Gastroesophageal sphincter (tissue), 4 donors: ENCODE measurements around the gene SCN11A. TPM values are rescaled to one million over a fixed set of nuclear protein-coding genes. Genes with fewer than 3 reads are reported as not detected.
A peak's percentile ranks its signal among the peaks of the same experiment; 100 is the strongest.
"Not testable (repeated sequence)": the region's sequence is repeated elsewhere in the genome, so short reads cannot be mapped to it uniquely, and the experiment has no call there.

Experiments
- ATAC-seq: fragments of 150-250 bp; one replicate; pipeline ENCODE4 v1.9.1; 2016; ENCODE audit warnings: mild to moderate bottlenecking, moderate library complexity
- H3K27ac ChIP-seq, 4 donors: fragments of 200-600 bp; sonication (generic) in 3 of 4; 1 replicate in 3 of 4; 2 replicates in 1 of 4; pipeline ENCODE4 v1.5.1; 2016 to 2019
- H3K27me3 ChIP-seq: fragments of 200-600 bp; sonication (generic); one replicate; pipeline ENCODE4 v1.5.1; 2019
- H3K36me3 ChIP-seq, 2 donors: fragments of 200-600 bp; sonication (generic); one replicate each; pipeline ENCODE4 v1.5.1; 2019; ENCODE audit warnings: control low read depth in 1 of 2
- H3K4me1 ChIP-seq, 3 donors: fragments of 200-600 bp; sonication (generic); 1 replicate in 2 of 3; 2 replicates in 1 of 3; pipeline ENCODE4 v1.5.1; 2016 to 2019; ENCODE audit warnings: control low read depth in 2 of 3
- H3K4me3 ChIP-seq, 2 donors: fragments of 200-600 bp; sonication (generic); one replicate each; pipeline ENCODE4 v1.5.1; 2019; ENCODE audit warnings: mild to moderate bottlenecking in 1 of 2, moderate library complexity in 1 of 2
- H3K9me3 ChIP-seq, 3 donors: fragments of 200-600 bp; sonication (generic); one replicate each; pipeline ENCODE4 v1.5.1; 2017 to 2019; ENCODE audit warnings: control low read depth in 2 of 3
- CTCF ChIP-seq, 4 experiments: fragments of 200-600 bp in 2 of 4; fragments of 450-650 bp in 2 of 4; sonication (generic) in 1 of 4; IDR thresholded peaks; one replicate each; pipeline ENCODE4 v1.5.1; 2017 to 2019; ENCODE audit warnings: antibody characterized with exemption in 4 of 4, mild to moderate bottlenecking in 2 of 4, moderate library complexity in 2 of 4
- EP300 ChIP-seq: sonication (generic); formaldehyde crosslinking; IDR thresholded peaks from one replicate; pipeline ENCODE4 v1.6.1; 2017; ENCODE audit warnings: antibody characterized with exemption, mild to moderate bottlenecking
- POLR2A ChIP-seq, 2 donors: fragments of 450-650 bp; IDR thresholded peaks; one replicate each; pipeline ENCODE4 v1.6.1; 2017; ENCODE audit warnings: antibody characterized with exemption in 2 of 2, mild to moderate bottlenecking in 2 of 2, moderate library complexity in 1 of 2
- POLR2AphosphoS5 ChIP-seq: sonication (generic); formaldehyde crosslinking; IDR thresholded peaks from one replicate; pipeline ENCODE4 v1.6.1; 2017; ENCODE audit warnings: antibody characterized with exemption
- WGBS, 2 donors: methylation state at CpG; one replicate each; pipeline ENCODE4 v1.1.5; 2018; ENCODE audit warnings: low coverage in 1 of 2; 5-methylcytosine and 5-hydroxymethylcytosine counted together
- total RNA-seq, 4 donors: library from RNA; depleted of rRNA; stranded (reverse); fragments of >200 nt; gene quantifications; one replicate each; pipeline ENCODE4 v1.1.0, GENCODE V29; 2016

Gene SCN11A
- total RNA-seq, 4 donors from 2014 or later: 0.15 to 0.57 (median 0.27) TPM; not detected in 1

DNA sequence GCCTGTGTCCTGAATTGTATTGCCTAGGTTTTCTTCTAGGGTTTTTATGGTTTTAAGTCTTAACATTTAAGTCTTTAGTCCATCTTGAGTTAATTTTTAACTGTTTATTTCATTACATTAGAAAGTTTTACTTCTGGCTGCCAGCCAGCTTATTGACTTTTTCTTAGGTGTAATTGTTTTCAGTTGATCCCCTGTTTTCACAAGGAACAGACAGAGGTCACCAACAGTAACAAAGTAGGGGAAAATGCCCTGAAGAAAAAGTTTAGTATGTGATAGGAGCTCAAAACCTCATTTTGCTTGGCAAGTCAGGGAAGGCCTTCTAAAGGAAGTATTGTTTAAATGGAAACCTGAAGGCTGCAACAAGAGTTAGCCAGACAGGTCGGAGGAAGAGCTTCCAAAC lies 10.4 kb upstream of the SCN11A start:
- no peak for TF ChIP-seq CTCF (IDR thresholded peaks at IDR 0.05)
- no peak for TF ChIP-seq POLR2A (IDR thresholded peaks at IDR 0.05)
- no peak for TF ChIP-seq EP300
- TF ChIP-seq POLR2AphosphoS5: no peak
- Histone ChIP-seq H3K36me3 (peaks cover 1 to 33% of the 10 kb centered on the region in 2 donors), H3K4me3 (no peak overlapping the region), H3K9me3 (no peaks in the 10 kb centered on the region), H3K4me1 (peaks cover 0 to 5% (median 0%) of the 10 kb centered on the region in 3 donors), H3K27me3 (no peaks in the 10 kb centered on the region), H3K27ac (no peak overlapping the region)
- ATAC-seq: no peak
- WGBS, 2 donors: 33 to 50% methylated on average over 1 of the region's 1 CpG

GRCh38 chr3:39061228-39061627 lies 9.5 kb upstream of the SCN11A start:
- 75 to 80% methylated on average over 1 to 2 of the region's 2 CpGs for WGBS, 2 donors
- not testable (repeated sequence) for H3K9me3 ChIP-seq, H3K27me3 ChIP-seq, H3K4me1 ChIP-seq, ATAC-seq, H3K4me3 ChIP-seq, H3K27ac ChIP-seq
- peaks cover 0 to 24% of the 10 kb centered on the region in 2 donors for H3K36me3 ChIP-seq

DNA sequence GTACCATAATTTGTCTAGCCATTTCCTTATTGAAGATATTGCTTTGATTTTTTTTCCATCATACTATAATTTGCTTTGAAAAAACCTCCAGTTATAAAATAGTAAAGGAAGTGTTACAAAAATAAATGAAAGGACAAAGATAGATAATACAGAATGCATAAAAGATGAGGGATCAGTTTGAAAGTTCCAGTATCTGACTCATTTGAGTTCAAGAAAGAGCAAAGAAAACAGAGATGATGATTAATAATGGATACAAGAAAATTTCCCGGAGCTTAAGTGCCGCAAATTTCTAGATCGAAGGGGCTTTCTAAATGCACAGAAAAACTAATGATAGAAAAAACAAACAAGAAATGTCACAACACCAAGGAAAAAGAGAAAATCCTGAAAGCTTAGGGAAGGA lies 4.4 kb upstream of the SCN11A start:
- Histone ChIP-seq H3K27ac (no peak overlapping the region), H3K4me3 (no peak overlapping the region), H3K36me3 (no peaks in the 10 kb centered on the region), H3K4me1 (peaks cover 7 to 32% (median 11%) of the 10 kb centered on the region in 3 donors), H3K9me3 (no peaks in the 10 kb centered on the region), H3K27me3 (no peaks in the 10 kb centered on the region)
- ATAC-seq: no peak
- 87% methylated on average over 3 of the region's 3 CpGs; no CpG with 5 or more reads in 1 of the 2 donors for WGBS, 2 donors
- TF ChIP-seq POLR2A (IDR thresholded peaks at IDR 0.05) (no peak), POLR2AphosphoS5 (no peak), CTCF (IDR thresholded peaks at IDR 0.05) (no peak), EP300 (no peak)

DNA sequence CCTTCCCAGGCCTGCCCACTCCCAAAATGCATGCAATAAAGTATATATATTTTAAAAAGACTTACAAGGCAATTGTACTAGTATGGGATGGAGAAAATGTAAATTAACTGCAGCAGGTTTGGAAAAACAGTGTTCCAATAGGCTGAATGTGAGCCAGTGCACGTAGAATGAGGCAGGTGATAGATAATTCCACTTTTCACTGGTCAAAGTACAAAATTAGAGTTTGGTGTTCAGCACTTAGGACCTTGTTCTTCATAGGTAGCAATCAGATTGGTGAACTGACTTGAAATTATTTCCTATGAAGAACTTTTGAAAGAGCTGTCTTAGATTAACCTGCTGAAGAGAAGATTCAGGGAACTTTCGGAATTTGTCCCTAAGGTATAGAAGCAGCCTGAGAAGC lies 2.0 kb upstream of the SCN11A start:
- H3K4me1 ChIP-seq: peaks cover 7 to 35% (median 11%) of the 10 kb centered on the region in 3 donors
- H3K27ac ChIP-seq: no peak overlapping the region
- no peaks in the 10 kb centered on the region for H3K36me3 ChIP-seq
- H3K9me3 ChIP-seq: no peaks in the 10 kb centered on the region
- no peaks in the 10 kb centered on the region for H3K27me3 ChIP-seq
- WGBS, 2 donors: 79 to 86% methylated on average over 2 of the region's 2 CpGs
- ATAC-seq: no peak
- TF ChIP-seq POLR2A (IDR thresholded peaks at IDR 0.05): no peak
- TF ChIP-seq POLR2AphosphoS5: no peak
- no peak for TF ChIP-seq CTCF (IDR thresholded peaks at IDR 0.05)
- TF ChIP-seq EP300: no peak
- H3K4me3 ChIP-seq: no peak overlapping the region

- H3K4me3 ChIP-seq: peak overlapping the region; percentile 86 to 95
- H3K4me1 ChIP-seq: peaks cover 7 to 35% (median 11%) of the 10 kb centered on the region in 3 donors
- WGBS, 2 donors: 0 to 7% methylated on average over 3 to 11 of the region's 11 CpGs
- H3K9me3 ChIP-seq: no peaks in the 10 kb centered on the region
- H3K27ac ChIP-seq: peak overlapping the region; percentile 76 to 92 (median 90)
- TF ChIP-seq POLR2AphosphoS5: no peak
- no peak for TF ChIP-seq CTCF (IDR thresholded peaks at IDR 0.05)
- no peak for TF ChIP-seq POLR2A (IDR thresholded peaks at IDR 0.05)
- TF ChIP-seq EP300: no peak
- H3K36me3 ChIP-seq: no peaks in the 10 kb centered on the region
- no peaks in the 10 kb centered on the region for H3K27me3 ChIP-seq
- ATAC-seq: no peak
These were observed 839 bp upstream of the SCN11A start for GRCh38 chr3:39052583-39052982.
